GM18526 (cell line): Measurements from ENCODE around the gene GCHFR.
A peak's percentile ranks its signal among the peaks of the same experiment; 100 is the strongest.

ENCODE experiments used
- POLR2A ChIP-seq: IDR thresholded peaks from 3 replicates; pipeline ENCODE4 v1.6.1; 2011; ENCODE audit not compliant: insufficient read length; ENCODE audit errors: extremely low read depth

Gene GCHFR

GRCh38 chr15:40787991-40788390 lies 24.1 kb downstream of the GCHFR start:
- TF ChIP-seq POLR2A, result no peak

- TF ChIP-seq POLR2A, result no peak
Measured at GRCh38 chr15:40789119-40789518, 25.3 kb downstream of the GCHFR start.

DNA sequence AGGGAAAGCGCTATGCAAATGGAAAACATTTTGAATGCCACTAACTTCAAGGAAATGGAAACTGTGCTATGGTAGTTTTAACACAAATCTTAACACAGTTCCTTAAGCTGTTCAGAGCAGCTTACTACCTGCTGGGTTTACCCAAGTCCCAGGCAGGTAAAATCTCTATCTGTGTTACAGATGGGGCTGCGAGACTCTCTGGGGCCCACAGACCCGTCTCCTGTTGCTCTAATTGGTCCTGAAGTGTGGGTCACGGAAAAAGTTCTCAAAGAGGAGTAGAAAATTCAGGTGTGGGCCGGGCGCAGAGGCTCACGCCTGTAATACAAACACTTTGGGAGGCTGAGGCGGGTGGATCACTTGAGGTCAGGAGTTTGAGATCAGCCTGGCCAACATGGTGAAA lies 26.1 kb downstream of the GCHFR start:
- TF ChIP-seq POLR2A, result no peak

GRCh38 chr15:40790718-40791117 lies 26.9 kb downstream of the GCHFR start:
- no peak for TF ChIP-seq POLR2A

- TF ChIP-seq POLR2A, result no peak
Measured at GRCh38 chr15:40792394-40792793, 28.5 kb downstream of the GCHFR start.

- TF ChIP-seq POLR2A, result no peak
Measured at GRCh38 chr15:40793216-40793989, 29.5 kb downstream of the GCHFR start.

GRCh38 chr15:40796041-40796440 lies 32.2 kb downstream of the GCHFR start:
- no peak for TF ChIP-seq POLR2A

DNA sequence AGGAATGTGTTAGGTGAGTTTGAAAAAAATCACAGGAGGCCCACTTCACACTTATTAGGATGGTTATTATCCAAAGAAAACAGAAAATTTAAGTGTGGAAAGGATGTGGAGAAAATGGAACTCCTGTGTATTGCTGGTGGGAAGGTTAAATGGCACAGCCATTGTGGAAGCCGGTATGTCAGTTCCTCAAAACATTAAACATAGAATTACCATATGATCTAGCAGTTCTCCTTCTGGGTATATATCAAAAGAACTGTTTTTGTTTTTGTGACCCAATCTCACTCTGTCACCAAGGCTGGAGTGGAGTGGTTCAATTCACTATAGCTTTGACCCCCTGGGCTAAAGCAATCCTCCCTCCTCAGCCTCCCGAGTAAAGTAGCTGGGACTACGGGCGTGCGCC lies 32.6 kb downstream of the GCHFR start:
- no peak for TF ChIP-seq POLR2A

GRCh38 chr15:40799523-40799922 lies 35.7 kb downstream of the GCHFR start:
- no peak for TF ChIP-seq POLR2A

DNA sequence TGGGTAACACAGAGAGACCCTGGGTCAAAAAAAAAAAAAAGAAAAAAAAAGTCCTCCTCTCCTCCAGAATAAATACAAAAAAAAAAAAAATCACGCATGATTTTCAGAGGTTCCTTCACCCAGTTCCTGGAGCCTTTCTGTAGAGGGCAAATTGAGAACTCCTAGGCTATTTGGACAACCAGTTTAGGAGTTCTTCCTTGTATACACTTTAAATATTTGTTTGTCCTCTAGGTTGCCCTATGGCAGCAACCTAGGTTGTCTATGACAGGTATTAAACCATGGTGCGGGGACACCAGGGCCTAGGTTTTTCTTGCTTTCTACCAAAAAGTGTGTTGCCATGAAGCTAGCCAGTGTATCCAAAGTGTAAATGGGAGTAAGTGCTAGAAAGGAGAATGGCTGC lies 39.2 kb downstream of the GCHFR start:
- no peak for TF ChIP-seq POLR2A

DNA sequence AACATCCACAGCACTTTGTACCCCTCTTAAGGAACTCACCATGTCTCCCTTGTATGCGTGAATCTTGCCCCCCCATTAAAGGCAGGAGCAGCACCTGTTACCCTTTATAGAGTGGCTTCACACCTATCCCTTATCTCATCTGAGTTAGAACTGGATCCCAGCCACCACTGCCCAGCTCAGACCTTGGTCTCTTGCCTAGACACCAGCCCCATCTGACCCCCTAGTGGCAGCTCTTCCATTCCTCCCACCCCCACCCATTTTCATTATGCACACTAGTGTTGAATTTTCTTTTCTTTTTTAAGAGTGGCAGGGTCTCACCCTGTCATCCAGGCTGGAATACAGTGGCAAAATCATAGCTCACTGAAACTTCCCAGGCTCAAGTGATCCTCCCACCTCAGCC lies 39.8 kb downstream of the GCHFR start:
- no peak for TF ChIP-seq POLR2A

DNA sequence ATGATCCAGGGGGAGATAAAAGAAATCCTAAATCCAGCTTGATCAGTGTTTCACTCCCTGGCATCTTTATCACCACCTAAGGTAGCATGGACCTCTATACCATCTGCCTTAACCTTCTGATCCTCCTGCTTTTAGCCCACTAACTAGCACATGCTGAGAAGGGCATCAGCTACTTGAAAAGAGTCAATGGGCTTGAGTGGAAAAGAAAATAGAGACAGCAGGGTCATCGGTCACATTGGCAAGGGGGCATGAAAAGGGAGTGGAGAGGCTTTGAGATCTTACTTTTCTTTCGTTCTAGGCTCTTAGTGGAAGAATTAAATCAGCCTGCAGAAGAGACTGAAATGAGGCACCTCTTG lies 42.8 kb downstream of the GCHFR start:
- TF ChIP-seq POLR2A, result no peak

DNA sequence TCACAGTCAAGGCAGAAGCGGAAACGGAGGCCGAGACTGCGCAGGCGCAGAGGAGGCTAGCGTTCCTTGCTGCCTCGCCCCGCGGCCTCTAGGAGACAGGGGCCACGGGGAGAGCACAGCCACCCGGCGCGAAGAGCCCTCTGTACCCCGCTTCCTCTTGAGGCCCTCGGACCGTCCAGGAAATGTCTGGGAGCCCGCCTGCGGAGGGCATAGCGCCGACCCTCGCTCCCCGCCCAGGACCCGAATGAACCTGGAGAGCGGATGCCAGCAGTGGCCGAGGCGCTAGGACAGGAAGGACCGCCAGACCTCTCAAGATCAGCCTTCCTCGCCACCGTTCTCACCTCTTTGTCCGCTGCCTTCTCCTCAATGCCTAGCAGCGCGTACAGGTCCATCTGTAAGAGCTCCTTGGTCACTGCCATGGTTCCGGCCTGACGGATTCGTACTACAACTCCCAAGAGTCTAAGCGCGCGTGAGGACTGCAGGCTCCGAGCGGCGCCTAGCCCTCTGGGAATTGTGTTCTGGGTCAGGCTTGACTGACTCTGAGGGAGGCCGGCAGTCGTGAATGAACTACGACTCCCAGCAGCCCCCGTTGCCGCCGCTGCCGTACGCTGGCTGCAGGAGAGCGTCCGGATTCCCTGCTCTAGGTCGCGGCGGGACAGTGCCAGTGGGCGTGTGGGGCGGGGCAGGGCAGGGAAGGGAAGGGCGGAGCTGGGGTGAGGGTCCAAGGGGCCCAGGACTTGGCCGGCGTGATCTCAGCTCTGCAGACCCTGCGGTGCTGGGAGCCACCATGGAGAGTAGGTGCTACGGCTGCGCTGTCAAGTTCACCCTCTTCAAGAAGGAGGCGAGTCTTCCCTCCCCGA lies 43.4 kb downstream of the GCHFR start, which contains the start of the genes DNAJC17 and ZFYVE19:
DNAJC17 (minus strand) TSS at position 446 of the 860 bp plus-strand sequence; CDS start at position 419, 27 bp downstream.
ZFYVE19 (plus strand) TSS at position 62 of the 860 bp plus-strand sequence; CDS start at position 563, 501 bp downstream.
- TF ChIP-seq POLR2A, result peak; percentile 90

GRCh38 chr15:40807888-40808461 lies 44.1 kb downstream of the GCHFR start:
- no peak for TF ChIP-seq POLR2A

- no peak for TF ChIP-seq POLR2A
Measured at GRCh38 chr15:40808861-40809450, 45.1 kb downstream of the GCHFR start.
